HG03571 (cell line): Measurements from ENCODE around the gene OCLN.
"Not testable (repeated sequence)": the region's sequence is repeated elsewhere in the genome, so short reads cannot be mapped to it uniquely, and the experiment has no call there.

ENCODE experiments used
- ATAC-seq: cut with Tn5 transposase; IDR thresholded peaks from one replicate; pipeline ENCODE4 v1.9.1; 2021; ENCODE audit not compliant: unreplicated experiment

Gene OCLN

DNA sequence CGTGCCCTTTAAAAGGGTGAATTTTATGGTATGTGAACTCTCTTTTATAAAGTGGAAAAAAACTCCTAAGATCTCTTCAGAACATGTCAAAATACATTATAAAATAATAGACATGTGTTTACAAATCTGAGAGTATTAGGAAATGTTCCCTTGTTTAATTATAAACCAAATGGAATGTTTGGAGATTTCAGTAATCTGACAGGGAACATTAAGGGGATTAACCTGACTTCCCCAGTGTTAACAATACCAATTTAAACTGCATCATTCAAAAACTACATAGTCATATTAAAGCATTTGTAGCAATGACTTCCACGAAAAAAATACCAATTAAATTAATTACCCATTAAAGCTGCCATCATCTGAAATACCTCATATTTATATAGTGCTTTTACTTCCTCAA is 1.6 kb upstream of the OCLN start:
- ATAC-seq, result no peak

DNA sequence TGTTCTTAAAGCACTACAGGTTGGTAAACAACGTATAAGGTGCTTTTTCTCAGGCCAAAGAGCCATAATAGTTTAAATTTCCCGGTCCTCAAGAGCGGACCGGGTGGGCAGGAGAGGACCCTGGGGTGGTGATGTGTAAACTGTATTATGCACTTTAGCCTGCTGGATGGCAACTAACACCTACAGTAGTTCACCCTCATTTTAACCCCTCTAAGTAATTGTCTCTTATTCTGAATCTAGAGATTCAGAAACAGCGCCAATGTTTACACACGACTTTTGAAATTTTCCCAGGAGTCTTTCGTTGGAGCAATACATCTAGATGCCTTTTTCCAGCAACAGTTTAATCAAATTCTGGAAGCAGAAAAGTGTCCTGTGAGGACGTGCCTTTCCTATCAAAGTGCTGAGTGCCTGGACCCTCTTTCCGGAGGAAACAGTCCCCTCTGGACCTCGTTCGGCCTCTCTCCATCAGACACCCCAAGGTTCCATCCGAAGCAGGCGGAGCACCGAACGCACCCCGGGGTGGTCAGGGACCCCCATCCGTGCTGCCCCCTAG is 676 bp upstream of the OCLN start:
- ATAC-seq, result no peak

DNA sequence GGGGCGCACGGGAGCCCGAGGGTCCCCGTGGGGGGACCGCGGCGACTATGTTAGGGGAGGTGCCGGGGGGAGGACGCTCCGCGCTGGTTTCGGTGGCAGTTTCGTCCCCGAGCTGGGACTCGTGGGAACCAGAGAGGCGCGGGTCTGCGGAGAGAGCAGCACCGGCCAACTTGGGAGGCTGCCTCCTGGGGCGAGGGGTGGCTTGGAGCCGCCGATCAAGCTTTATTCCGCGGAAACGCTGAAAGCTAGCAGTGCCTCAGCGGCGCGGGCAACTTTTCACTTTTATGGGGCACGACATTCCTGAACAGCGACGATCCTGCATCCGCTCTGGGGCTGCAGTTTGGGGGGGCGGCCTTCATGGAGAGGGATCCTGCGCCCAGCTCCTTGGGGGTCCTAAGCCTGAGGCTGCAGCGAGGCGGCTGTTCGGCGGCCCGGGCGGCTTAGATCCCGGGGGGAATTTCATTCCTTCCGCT is 369 bp downstream of the OCLN start:
- peak; percentile 20 for ATAC-seq

DNA sequence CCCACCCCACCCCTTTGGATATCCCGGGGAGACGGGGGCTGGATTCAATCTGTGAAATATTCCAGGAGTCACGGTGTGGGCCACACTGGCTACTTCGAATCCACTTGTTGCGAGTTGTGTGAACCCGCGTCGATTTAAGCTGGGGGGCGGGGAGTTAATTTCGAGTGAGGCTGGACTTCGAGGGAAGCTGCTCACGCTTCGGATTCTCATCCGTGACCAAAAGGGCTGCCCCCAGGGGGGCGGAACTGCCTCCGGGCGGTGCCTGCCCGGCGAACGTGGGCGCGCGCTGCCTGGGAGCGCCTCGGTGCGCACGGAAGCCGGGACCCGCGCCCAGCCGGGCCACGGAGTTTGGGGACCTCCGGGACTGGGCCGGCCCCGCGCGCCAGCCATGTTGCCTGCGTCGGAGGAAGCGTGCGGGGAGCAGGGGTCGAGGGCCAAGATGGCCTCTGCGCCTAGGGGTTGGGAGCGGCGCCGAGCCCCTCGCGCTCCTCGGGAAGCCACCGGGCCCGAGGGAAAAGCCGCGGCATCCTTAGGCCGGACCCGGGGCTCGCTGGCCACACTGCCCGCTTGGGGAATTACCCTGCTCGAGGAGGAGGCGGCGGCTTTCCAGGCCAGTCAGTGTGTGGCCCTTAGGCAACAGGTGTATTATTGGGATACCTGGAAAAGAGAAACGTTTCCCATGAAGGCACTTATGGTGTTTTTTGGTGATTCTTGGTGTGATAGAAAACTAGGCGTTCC is 975 bp downstream of the OCLN start:
- ATAC-seq, result no peak

DNA sequence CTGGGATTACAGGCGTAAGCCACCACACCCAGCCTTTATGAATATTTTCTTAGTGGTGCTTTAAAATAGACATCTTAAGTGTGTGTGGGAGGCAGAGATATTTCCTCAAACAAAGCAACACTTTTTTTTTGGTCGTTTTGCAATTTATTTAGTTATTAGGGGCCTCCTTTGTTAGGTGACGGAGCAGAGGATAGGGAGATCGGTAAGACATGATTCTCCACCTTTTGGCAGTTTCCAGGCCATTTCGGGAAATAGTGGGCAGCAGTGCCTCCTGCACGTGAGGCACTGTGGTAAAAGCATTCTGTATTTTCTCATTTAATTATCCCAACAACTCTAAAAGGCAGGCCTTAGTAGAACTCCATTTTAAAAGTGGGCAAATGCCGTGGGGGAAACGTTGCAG is 1.9 kb downstream of the OCLN start:
- ATAC-seq, result no peak

DNA sequence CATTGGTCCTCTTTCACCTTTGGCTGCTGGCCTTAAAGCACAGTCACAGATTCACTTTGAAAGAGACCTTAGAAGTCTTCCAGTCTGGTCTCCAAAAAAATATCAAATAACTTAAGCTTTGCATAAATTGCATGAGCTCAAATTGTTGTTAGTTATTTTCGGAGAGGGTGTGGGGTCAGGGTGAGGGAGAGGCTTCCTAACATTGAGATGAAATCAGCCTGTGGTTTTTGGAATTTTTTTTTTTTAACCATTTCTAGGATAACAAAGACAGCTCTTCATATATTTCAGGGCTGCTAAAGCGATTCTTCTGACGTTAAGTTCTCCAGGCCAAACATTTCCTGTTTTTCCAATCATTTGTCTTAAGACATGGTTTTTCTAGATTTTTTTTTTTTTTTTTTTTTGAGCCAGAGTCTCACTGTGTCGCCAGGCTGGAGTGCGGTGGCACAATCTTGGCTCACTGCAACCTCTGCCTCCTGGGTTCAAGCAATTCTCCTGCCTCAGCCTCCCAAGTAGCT is 4.5 kb downstream of the OCLN start:
- no peak for ATAC-seq

DNA sequence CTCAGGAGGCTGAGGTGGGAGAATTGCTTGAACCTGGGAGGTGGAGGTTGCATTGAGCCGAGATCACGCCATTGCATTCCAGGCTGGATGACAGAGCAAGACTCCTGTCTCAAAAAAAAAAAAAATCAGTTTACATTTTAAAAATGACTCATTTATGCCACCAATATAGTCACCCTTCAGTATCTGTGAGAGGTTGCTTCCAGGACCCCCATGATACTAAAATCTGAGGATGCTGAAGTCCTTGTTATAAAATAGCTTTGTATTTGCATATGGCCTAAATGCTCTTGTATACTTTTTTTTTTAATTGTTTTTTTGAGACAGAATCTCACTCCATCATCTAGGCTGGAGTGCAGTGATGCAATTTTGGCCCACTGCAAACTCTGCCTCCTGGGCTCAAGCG is 5.8 kb downstream of the OCLN start:
- no peak for ATAC-seq

DNA sequence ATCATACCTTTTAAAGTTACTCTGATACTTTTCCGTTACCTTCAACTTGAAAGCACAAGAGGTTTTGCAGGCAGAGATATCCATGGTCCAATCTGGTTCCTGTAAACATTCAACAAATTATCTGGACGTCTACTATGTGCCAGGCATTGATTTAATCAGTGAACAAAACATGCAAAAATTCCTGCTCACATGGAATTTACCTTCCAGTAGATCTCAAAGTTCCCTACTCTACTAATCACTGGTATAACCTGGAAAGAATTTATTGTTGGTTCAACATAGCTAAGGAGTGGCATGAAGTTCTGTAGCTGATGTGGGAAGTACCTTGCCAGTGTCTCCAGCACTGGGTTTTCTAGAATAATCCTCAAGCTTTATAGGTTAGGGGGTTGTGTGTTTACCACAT is 9.8 kb downstream of the OCLN start:
- no peak for ATAC-seq

DNA sequence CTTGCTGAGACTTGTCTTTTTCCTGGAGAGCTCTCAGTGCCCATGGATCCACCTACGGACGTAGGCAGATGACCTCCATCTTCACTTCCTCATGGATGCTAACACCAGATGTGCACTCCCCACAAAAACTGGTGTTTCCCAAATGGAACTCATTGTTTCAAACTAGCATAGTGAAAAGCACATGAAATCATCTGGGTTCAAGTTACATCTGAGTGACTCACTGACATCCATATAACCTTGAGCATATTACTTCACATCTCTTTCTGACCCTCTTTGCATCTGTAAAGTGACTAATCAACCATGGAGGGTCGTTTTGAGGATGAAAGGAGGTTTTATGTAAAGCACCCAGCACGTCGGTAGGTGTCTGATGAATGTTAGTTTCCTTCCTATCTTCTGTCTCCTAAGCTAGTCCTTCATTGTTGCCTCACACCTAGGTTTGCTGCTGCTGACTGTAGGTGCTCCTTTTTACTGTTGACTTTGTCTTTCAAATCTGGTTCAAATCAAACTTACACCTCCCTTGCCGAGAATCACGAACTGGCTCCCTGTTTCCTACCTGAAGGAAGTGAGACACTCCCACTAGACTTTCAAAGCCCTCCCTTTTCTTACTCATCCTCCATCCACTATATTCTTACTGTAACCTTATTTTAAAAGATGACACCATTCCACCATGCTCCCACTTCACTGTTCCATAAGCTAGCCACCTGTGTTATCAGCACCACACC is 10.3 kb downstream of the OCLN start:
- ATAC-seq, result no peak

DNA sequence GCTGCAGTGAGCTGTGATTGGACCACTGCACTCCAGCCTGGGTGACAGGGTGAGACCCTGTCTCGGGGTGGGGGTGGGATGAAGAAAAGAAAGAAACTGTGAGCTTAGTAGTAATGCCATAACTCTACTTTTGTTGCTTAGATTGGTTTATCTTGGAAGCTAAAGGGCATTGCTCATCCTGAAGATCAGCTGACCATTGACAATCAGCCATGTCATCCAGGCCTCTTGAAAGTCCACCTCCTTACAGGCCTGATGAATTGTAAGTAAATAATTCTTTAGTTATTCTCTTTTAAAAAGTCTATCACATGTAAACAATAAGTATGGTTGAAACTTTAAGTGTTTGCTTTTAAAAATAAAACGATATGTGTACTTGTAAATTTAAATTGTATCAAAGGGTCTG is 11.4 kb downstream of the OCLN start:
- ATAC-seq, result no peak

DNA sequence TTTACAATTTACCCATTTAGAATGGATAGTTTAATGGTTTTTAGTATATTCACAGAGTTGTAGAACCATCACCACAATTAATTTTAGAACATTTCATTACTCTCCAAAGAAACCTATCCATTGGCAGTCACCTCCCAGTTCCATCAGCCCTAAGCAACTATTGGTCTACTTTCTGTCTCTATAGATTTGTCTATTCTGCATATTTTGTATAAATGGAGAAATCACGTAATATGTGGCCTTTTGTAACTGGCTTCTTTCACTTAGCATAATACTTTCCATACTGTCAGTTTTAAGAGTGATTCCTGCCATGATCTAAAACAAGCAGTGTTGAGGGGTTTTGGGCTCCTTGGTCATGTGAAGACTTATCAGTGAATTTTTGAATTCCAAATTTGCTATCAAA is 12.7 kb downstream of the OCLN start:
- no peak for ATAC-seq

DNA sequence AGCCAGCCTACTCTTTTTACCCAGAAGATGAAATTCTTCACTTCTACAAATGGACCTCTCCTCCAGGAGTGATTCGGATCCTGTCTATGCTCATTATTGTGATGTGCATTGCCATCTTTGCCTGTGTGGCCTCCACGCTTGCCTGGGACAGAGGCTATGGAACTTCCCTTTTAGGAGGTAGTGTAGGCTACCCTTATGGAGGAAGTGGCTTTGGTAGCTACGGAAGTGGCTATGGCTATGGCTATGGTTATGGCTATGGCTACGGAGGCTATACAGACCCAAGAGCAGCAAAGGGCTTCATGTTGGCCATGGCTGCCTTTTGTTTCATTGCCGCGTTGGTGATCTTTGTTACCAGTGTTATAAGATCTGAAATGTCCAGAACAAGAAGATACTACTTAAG is 16.6 kb downstream of the OCLN start:
- no peak for ATAC-seq

DNA sequence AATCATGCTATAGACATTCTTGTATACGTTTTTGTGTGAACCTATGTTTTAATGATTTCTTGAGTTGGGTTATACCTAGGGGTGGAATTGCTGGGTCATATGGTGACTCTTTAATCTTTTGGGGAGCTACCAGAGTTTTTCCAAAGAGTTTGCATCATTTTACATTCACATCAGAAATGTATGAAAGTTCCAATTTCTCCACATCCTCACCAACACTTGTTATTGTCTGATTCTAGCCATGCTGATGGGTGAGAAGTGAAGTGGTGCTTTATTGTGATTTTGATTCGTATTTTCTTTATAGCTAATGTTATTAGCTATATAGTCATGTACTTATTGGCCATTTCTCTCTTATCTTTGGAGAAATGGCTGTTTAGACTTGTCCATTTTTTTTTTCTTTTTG is 18.1 kb downstream of the OCLN start:
- no peak for ATAC-seq

DNA sequence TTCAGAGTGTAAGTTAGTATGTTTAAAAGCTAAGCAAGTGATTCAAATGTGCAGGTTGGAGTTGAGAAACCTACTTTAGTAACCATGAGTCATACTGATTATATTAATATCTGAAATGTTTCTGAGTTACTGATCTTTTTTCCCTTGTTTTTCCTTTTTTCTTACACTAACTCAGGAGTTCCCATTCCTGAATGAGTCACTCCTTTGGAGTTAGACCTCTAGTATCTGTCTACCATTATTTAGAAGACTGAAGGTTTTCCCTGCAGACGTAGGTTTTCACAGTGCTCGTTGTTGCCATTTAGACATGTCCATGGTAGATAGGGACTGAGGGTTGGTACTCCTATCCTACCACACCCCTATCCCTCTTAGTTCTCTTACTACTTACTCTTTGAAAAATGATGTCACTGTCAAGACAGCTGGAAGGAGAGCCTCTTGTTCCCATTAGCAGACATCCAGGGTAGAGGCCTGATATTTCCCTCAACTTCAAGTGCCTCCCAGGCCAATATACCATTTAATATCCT is 20.2 kb downstream of the OCLN start:
- ATAC-seq, result no peak

DNA sequence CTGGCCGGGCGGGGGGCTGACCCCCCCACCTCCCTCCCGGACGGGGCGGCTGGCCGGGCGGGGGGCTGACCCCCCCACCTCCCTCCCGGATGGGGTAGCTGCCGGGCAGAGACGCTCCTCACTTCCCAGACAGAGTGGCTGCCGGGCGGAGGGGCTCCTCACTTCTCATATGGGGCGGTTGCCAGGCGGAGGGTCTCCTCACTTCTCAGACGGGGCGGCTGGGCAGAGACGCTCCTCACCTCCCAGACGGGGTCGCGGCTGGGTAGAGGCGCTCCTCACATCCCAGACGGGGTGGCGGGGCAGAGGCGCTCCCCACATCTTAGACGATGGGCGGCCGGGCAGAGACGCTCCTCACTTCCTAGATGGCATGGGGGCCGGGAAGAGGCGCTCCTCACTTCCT is 23.0 kb downstream of the OCLN start:
- ATAC-seq, result not testable (repeated sequence)

DNA sequence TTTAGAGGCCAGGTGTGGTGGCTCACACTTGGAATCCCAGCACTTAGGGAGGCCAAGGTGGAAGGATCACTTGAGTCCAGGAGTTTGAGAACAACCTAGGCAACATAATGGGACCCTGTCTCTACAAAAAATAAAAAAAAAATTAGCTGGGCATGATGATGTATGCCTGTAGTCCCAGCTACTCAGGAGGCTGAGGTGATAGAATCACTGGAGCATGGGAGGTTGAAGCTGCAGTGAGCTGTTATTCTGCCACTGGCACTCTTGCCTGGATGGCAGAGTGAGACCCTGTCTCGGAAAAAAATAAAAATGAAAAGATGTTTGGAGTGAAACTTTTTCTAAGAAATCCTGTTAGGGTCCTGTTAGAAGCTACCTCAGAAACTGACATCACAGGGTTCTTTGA is 24.2 kb downstream of the OCLN start:
- no peak for ATAC-seq

DNA sequence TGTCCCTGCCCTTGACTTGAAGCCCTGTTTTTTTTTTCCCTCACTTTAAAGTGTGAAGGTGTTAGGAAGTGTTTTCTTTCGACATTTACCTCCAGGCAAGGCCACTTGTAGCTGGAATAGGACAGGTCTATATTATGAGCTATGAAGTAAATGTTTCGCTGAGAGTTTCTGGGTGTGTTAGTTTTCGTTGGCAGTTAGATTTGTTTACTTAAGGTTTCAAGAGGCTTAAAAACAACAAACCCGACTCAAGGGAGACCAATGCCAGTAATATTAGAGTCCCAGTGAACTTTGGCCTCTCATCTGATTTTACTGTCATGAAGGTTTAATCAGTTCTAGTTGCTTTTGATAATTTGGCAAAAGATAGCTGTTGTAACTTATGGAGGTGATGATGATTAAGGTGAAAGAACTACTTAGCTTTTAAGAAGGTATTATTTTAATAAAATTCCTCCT is 25.2 kb downstream of the OCLN start:
- ATAC-seq, result no peak

DNA sequence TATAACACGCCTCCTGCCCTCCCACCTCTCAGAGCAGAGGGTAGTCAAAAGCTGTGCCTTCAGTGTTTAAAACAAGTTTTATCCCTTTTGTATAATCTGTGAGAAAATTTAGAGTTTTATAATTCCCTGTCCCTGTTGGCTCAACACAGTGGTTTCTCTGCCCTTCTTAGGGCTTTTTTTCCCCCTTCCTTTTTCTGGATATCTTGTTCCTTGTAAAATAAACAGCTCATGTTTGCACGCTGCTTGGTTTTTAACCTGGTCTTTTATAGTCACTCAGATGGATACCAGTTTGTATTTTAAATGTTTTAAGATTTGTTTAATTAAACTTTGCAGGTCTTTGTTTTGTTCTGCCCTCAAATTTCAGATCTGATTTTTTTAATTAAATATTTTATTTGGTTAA is 26.7 kb downstream of the OCLN start:
- ATAC-seq, result no peak

DNA sequence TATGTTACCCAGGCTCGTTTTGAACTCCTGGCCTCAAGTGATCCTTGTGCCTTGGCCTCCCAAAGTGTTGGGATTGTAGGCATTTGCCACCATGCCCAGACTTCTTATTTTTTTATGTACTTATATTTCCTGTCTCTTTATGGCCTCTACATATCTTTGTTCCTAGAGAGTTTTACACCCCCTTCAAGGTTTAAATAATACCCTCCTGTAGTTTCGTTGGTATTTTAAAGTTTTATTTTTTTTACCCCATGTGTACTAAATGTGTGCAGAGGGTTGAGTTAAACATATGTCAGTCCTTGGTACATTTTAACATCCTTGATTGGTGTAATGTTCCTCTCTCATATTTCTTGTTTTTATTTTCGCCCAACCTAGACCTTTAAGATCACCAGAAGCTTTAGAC is 29.4 kb downstream of the OCLN start:
- ATAC-seq, result no peak

DNA sequence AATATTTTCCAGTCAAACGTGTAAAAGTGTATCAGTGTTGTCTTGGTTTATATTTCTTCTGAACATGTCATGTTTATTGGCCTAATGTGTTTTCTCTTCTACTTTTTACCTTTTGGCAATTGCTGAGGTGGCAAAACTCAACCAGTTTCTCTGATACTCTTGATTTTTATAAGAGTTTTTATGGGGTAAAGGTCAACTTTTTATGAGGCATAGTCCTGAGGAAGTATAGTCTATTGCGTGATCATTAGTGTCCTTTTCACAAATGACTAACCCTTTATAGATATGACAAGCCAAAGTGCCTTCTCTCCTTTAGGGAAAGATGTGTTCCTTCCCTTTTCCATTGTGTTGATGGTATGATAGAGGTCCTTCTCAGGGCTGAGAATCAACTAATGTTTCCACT is 32.9 kb downstream of the OCLN start:
- ATAC-seq, result no peak

DNA sequence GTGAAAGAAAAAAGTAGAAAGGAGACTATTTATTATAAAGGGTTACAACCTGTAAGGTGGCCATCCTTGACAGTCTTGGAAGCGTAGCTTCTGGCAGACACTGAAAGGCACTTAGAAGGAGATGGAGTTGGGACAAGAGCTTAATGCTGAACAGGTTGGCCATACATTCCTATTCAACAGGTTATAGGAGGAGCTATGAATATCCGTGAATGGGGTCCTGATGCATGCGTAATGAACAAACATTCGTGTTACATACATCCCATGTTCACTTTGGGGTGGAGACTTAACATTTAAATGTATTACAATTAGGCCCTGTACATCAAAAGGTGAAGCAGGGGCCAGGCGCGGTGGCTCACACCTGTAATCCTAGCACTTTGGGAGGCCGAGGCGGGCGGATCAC is 34.1 kb downstream of the OCLN start:
- no peak for ATAC-seq
